Loucy (cell line): ENCODE measurements around the gene ALK.

Source experiments
- H2AFZ ChIP-seq: fragments of 200-600 bp; sonication (generic); 2 replicates; pipeline ENCODE4 v1.6.0; 2016; ENCODE audit warnings: antibody characterized with exemption, mild to moderate bottlenecking, low read length, moderate library complexity
- H3F3A ChIP-seq: fragments of 200-600 bp; 2 replicates; pipeline ENCODE4 v1.6.0; 2016; ENCODE audit warnings: antibody characterized with exemption, low read depth, mild to moderate bottlenecking
- H3K27me3 ChIP-seq: fragments of 200-600 bp; sonication (generic); 2 replicates; pipeline ENCODE4 v1.6.1; 2014; ENCODE audit warnings: low read length, mild to moderate bottlenecking; ENCODE audit not compliant: insufficient read depth, poor library complexity, severe bottlenecking
- H3K36me3 ChIP-seq: fragments of 200-600 bp; sonication (generic); 2 replicates; pipeline ENCODE4 v1.6.1; 2016; ENCODE audit warnings: low read length; ENCODE audit not compliant: insufficient read depth
- H3K4me1 ChIP-seq: fragments of 200-600 bp; sonication (generic); 2 replicates; pipeline ENCODE4 v1.5.1; 2014; ENCODE audit warnings: low read length, mild to moderate bottlenecking; ENCODE audit not compliant: insufficient read depth, poor library complexity, severe bottlenecking
- H3K4me2 ChIP-seq: fragments of 200-600 bp; sonication (generic); 2 replicates; pipeline ENCODE4 v1.6.0; 2014; ENCODE audit warnings: antibody characterized with exemption, low read length, low read depth, mild to moderate bottlenecking; ENCODE audit not compliant: poor library complexity, severe bottlenecking
- H3K4me3 ChIP-seq: fragments of 200-600 bp; sonication (generic); 2 replicates; pipeline ENCODE4 v1.5.1; 2014; ENCODE audit warnings: low read length, mild to moderate bottlenecking, mixed read lengths; ENCODE audit not compliant: poor library complexity, severe bottlenecking
- H3K79me2 ChIP-seq: fragments of 200-600 bp; sonication (generic); 2 replicates; pipeline ENCODE4 v1.6.1; 2014; ENCODE audit warnings: low read length; ENCODE audit not compliant: insufficient read depth
- H3K9ac ChIP-seq: fragments of 200-600 bp; sonication (generic); 2 replicates; pipeline ENCODE4 v1.6.0; 2014; ENCODE audit warnings: mild to moderate bottlenecking, low read depth, low read length, moderate library complexity; ENCODE audit not compliant: poor library complexity, severe bottlenecking
- H3K9me2 ChIP-seq: fragments of 200-600 bp; sonication (generic); replicated peaks from 2 replicates; pipeline ENCODE4 v1.6.1; 2016; ENCODE audit warnings: low read depth, low read length, mixed read lengths
- H3K9me3 ChIP-seq: fragments of 200-600 bp; sonication (generic); 2 replicates; pipeline ENCODE4 v1.6.1; 2014; ENCODE audit warnings: mild to moderate bottlenecking, antibody characterized with exemption, low read length, low read depth; ENCODE audit not compliant: insufficient read depth
- H4K20me1 ChIP-seq: fragments of 200-600 bp; sonication (generic); 2 replicates; pipeline ENCODE4 v1.6.0; 2014; ENCODE audit warnings: antibody characterized with exemption, low read length, mild to moderate bottlenecking; ENCODE audit not compliant: insufficient read depth, poor library complexity, severe bottlenecking
- EZH2phosphoT487 ChIP-seq: fragments of 200-600 bp; IDR thresholded peaks from 2 replicates; pipeline ENCODE4 v1.6.1; 2018; ENCODE audit warnings: antibody characterized with exemption, mild to moderate bottlenecking, moderate library complexity, borderline replicate concordance
- TF ChIP-seq, protein P1 (sequence below): fragments of 200-600 bp; sonication (generic); conservative IDR thresholded peaks from 2 replicates; pipeline ENCODE4 v1.5.1; 2014; ENCODE audit warnings: mild to moderate bottlenecking, antibody characterized with exemption, low read length

ALK gene

DNA sequence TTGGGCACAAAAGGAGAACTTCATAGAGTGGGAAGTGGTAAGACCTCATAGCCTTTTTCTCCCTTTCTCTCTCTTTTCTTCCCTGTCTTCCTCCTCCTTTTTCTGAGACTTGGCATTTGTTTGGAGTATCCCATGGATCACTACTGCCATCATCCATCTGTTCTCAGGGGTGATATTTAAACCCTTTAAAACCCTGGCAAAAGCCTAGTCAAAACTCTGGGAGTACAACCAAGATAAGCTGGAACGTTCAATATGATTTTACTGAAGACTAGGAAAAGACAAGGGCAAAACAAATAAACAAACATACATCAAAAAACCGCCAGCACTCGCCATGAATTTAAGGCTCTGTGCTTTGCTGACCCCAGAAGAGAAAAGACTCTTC lies 552.7 kb downstream of the ALK start:
- no peak overlapping the region for H3K4me3 ChIP-seq
- no peaks in the 10 kb centered on the region for H3K27me3 ChIP-seq
- TF ChIP-seq EZH2phosphoT487 = no peak
- TF ChIP-seq, protein P1, sequence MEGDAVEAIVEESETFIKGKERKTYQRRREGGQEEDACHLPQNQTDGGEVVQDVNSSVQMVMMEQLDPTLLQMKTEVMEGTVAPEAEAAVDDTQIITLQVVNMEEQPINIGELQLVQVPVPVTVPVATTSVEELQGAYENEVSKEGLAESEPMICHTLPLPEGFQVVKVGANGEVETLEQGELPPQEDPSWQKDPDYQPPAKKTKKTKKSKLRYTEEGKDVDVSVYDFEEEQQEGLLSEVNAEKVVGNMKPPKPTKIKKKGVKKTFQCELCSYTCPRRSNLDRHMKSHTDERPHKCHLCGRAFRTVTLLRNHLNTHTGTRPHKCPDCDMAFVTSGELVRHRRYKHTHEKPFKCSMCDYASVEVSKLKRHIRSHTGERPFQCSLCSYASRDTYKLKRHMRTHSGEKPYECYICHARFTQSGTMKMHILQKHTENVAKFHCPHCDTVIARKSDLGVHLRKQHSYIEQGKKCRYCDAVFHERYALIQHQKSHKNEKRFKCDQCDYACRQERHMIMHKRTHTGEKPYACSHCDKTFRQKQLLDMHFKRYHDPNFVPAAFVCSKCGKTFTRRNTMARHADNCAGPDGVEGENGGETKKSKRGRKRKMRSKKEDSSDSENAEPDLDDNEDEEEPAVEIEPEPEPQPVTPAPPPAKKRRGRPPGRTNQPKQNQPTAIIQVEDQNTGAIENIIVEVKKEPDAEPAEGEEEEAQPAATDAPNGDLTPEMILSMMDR = no peak
- H3K36me3 ChIP-seq = no peaks in the 10 kb centered on the region
- H4K20me1 ChIP-seq = no peaks in the 10 kb centered on the region
- H3F3A ChIP-seq = no peaks in the 10 kb centered on the region
- H3K79me2 ChIP-seq = no peaks in the 10 kb centered on the region
- no peaks in the 10 kb centered on the region for H3K9me2 ChIP-seq
- H3K9me3 ChIP-seq = no peaks in the 10 kb centered on the region
- H3K9ac ChIP-seq = no peak overlapping the region
- H3K4me2 ChIP-seq = no peak overlapping the region
- no peaks in the 10 kb centered on the region for H3K4me1 ChIP-seq
- H2AFZ ChIP-seq = no peak overlapping the region

DNA sequence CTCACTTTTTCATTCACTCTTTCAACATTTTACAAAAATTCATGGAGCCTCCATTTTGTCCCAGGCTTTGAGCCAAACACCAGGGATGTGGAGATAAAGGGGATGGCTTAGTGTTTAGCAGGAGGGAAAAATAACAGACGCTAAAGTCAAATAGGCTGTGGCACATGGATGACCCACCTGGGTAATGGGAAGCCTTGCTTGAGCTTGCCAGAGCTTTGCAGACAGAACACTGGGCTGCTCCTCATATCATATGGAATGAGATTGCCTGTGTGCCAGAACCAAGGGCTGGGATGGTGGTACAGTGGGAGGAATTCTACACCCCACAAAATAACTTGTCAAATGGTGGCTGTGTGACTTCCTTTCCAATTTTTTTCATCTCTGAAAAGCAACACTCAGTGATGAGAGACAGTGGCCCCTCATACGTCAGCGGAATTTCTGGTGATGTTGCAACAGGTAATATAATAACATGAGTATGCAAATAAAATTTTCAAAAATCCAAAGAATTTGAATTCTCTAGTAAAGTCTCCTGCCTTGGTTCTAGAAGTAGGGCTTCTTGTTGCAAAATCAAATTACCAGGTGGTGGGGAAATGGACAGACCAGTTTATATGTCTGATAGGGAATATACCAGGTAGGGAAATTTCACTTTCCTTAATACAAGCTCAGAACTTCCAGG lies 553.3 kb downstream of the ALK start:
- no peak for TF ChIP-seq EZH2phosphoT487
- TF ChIP-seq, protein P1 = no peak
- no peak overlapping the region for H3K9ac ChIP-seq
- H2AFZ ChIP-seq = no peak overlapping the region
- no peaks in the 10 kb centered on the region for H3K36me3 ChIP-seq
- H4K20me1 ChIP-seq = no peaks in the 10 kb centered on the region
- H3K9me2 ChIP-seq = no peaks in the 10 kb centered on the region
- no peak overlapping the region for H3K4me2 ChIP-seq
- H3K4me3 ChIP-seq = no peak overlapping the region
- H3K4me1 ChIP-seq = no peaks in the 10 kb centered on the region
- H3K79me2 ChIP-seq = no peaks in the 10 kb centered on the region
- no peaks in the 10 kb centered on the region for H3K9me3 ChIP-seq
- no peaks in the 10 kb centered on the region for H3F3A ChIP-seq
- no peaks in the 10 kb centered on the region for H3K27me3 ChIP-seq

DNA sequence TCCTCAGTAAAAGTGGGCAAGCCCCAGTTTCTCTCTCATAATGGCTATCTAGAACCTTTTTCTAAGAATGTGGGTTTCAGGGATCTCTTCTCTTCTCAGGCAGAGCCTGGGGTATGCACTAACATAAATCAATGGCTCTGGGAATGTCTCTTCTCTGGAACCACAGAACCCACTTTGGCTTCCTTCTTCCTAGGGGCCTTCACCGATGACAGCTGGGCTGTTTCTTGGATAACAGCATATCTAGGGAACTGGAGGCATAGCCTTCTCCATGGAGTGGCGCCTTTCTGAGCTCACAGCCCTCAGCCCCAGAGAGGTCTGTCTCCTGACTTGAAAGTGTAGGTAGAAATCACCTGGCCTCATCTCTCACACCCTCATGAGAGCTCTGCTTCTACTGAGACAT lies 558.3 kb downstream of the ALK start:
- TF ChIP-seq EZH2phosphoT487 = no peak
- TF ChIP-seq, protein P1 = no peak
- H3K27me3 ChIP-seq = peaks cover 6% of the 10 kb centered on the region
- H3K4me1 ChIP-seq = no peaks in the 10 kb centered on the region
- no peak overlapping the region for H3K4me2 ChIP-seq
- H3K36me3 ChIP-seq = no peaks in the 10 kb centered on the region
- no peaks in the 10 kb centered on the region for H4K20me1 ChIP-seq
- no peak overlapping the region for H3K9ac ChIP-seq
- no peaks in the 10 kb centered on the region for H3K79me2 ChIP-seq
- H3K9me2 ChIP-seq = no peaks in the 10 kb centered on the region
- no peaks in the 10 kb centered on the region for H3F3A ChIP-seq
- H3K4me3 ChIP-seq = no peak overlapping the region
- no peak overlapping the region for H2AFZ ChIP-seq
- no peaks in the 10 kb centered on the region for H3K9me3 ChIP-seq
